Stimulated activated CD8-positive, alpha-beta memory T cell treated with anti-CD3 and anti-CD28 coated beads, Interleukin-4, amount 100 ng/mL, for 48 hours (primary cell): ENCODE results near the gene RARA.
"Not testable (repeated sequence)": the region's sequence is repeated elsewhere in the genome, so short reads cannot be mapped to it uniquely, and the experiment has no call there.

Experiments
- DNase-seq: peaks from one replicate; pipeline ENCODE4 v3.0.0-alpha.2; 2020

Gene RARA

GRCh38 chr17:40382251-40382650 is 73.3 kb downstream of the RARA start:
- DNase-seq, result no peak

GRCh38 chr17:40386555-40386954 is 77.6 kb downstream of the RARA start:
- DNase-seq, result not testable (repeated sequence)

- DNase-seq, result no peak
Measured at GRCh38 chr17:40399185-40399584, 90.2 kb downstream of the RARA start.

GRCh38 chr17:40402668-40403067 is 93.7 kb downstream of the RARA start:
- DNase-seq, result no peak

- DNase-seq, result no peak
Measured at GRCh38 chr17:40404003-40404402, 95.0 kb downstream of the RARA start.
